Spinal cord (tissue), 10 donors: ENCODE data around the gene LPAR2. TPM values are rescaled to one million over a fixed set of nuclear protein-coding genes. Genes with fewer than 3 reads are reported as not detected.
A peak's percentile ranks its signal among the peaks of the same experiment; 100 is the strongest.
"Not testable (repeated sequence)": the region's sequence is repeated elsewhere in the genome, so short reads cannot be mapped to it uniquely, and the experiment has no call there.

Experiments
- DNase-seq, 6 donors: peaks; one replicate each; pipeline versions ENCODE4 v3.0.0 to v3.0.0-alpha.2; 2013 to 2015; ENCODE audit warnings: low spot score in 6 of 6, low read depth in 4 of 6
- H3K27ac ChIP-seq: one replicate; pipeline ENCODE4 v1.5.1; 2013; ENCODE audit warnings: low read depth, low read length, control low read depth
- H3K27me3 ChIP-seq: one replicate; pipeline ENCODE4 v1.6.1; 2013; ENCODE audit warnings: low read length; ENCODE audit not compliant: control insufficient read depth, insufficient read depth
- H3K36me3 ChIP-seq: one replicate; pipeline ENCODE4 v1.6.1; 2013; ENCODE audit warnings: low read length; ENCODE audit not compliant: control insufficient read depth, insufficient read depth
- H3K4me1 ChIP-seq: one replicate; pipeline ENCODE4 v1.6.1; 2013; ENCODE audit warnings: low read length; ENCODE audit not compliant: control insufficient read depth, insufficient read depth
- H3K4me3 ChIP-seq: one replicate; pipeline ENCODE4 v1.5.1; 2013; ENCODE audit warnings: low read depth, low read length, control low read depth
- H3K9me3 ChIP-seq: one replicate; pipeline ENCODE4 v1.6.1; 2013; ENCODE audit warnings: low read length; ENCODE audit not compliant: control insufficient read depth, insufficient read depth
- WGBS: methylation state at CpG from one replicate; pipeline ENCODE4 v1.1.5; 2013; ENCODE audit warnings: missing lambda C conversion rate; ENCODE audit not compliant: insufficient coverage; 5-methylcytosine and 5-hydroxymethylcytosine counted together
- polyA plus RNA-seq, 2 donors: library from polyadenylated mRNA; unstranded; fragments of 120-200 nt; gene quantifications; one replicate each; pipeline ENCODE4 v1.2.1, GENCODE V29; 2013; ENCODE audit not compliant: insufficient read length in 2 of 2
- total RNA-seq, 2 donors: library from RNA; depleted of rRNA in 1 of 2; stranded (reverse); fragments of 120-200 nt in 1 of 2; fragments of >200 nt in 1 of 2; gene quantifications; one replicate each; pipeline versions ENCODE4 v1.2.3 to v1.2.4, GENCODE V29; 2013 to 2014
- donor health status: healthy.

The LPAR2 gene
- total and polyA plus RNA-seq, 4 donors: 5.3 to 80.0 (median 43.5) TPM

- WGBS: 43% methylated on average over 6 of the region's 7 CpGs
- Histone ChIP-seq H3K27ac (no peak overlapping the region), H3K27me3 (no peaks in the 10 kb centered on the region), H3K4me1 (peaks cover 18% of the 10 kb centered on the region), H3K9me3 (no peaks in the 10 kb centered on the region), H3K36me3 (peaks cover 21% of the 10 kb centered on the region), H3K4me3 (no peak overlapping the region)
- no peak for DNase-seq
These were observed 8.2 kb downstream of the LPAR2 start for GRCh38 chr19:19619849-19620210.

- Histone ChIP-seq H3K36me3 (peaks cover 16% of the 10 kb centered on the region), H3K4me1 (peaks cover 18% of the 10 kb centered on the region), H3K4me3 (peak overlapping the region; percentile 22), H3K9me3 (no peaks in the 10 kb centered on the region), H3K27me3 (no peaks in the 10 kb centered on the region), H3K27ac (no peak overlapping the region)
- WGBS: 54% methylated on average over 18 of the region's 21 CpGs
- peak in 1 of 6 donors; percentile 15 for DNase-seq
These were observed 8.7 kb downstream of the LPAR2 start for GRCh38 chr19:19619181-19619848.

- peak; percentile 89 to 99 (median 94) for DNase-seq
- Histone ChIP-seq H3K4me1 (peaks cover 18% of the 10 kb centered on the region), H3K36me3 (peaks cover 7% of the 10 kb centered on the region), H3K9me3 (no peaks in the 10 kb centered on the region), H3K4me3 (peak within 1 kb of the TSS; percentile 66), H3K27me3 (no peaks in the 10 kb centered on the region), H3K27ac (no peak within 1 kb of the TSS)
- WGBS: under 1% methylated on average over 80 of the region's 80 CpGs
These were observed 9.6 kb downstream of the LPAR2 start, which contains the start of gene PBX4 for GRCh38 chr19:19618219-19619051. PBX4 (minus strand) TSS chr19:19618687; CDS start chr19:19618629, 58 bp downstream.

GRCh38 chr19:19615086-19615485 lies 12.9 kb downstream of the LPAR2 start:
- Histone ChIP-seq H3K9me3 (no peaks in the 10 kb centered on the region), H3K27ac (no peak overlapping the region), H3K36me3 (no peaks in the 10 kb centered on the region), H3K4me3 (no peak overlapping the region), H3K27me3 (no peaks in the 10 kb centered on the region), H3K4me1 (peaks cover 18% of the 10 kb centered on the region)
- 100% methylated on average over 1 of the region's 3 CpGs for WGBS
- DNase-seq: peak in 1 of 6 donors; percentile 0

GRCh38 chr19:19613506-19613905 lies 14.5 kb downstream of the LPAR2 start:
- Histone ChIP-seq H3K27ac (no peak overlapping the region), H3K27me3 (no peaks in the 10 kb centered on the region), H3K9me3 (no peaks in the 10 kb centered on the region), H3K4me3 (no peak overlapping the region), H3K36me3 (peaks cover 5% of the 10 kb centered on the region), H3K4me1 (peaks cover 8% of the 10 kb centered on the region)
- 82% methylated on average over 4 of the region's 4 CpGs for WGBS
- DNase-seq: peak in 1 of 6 donors; percentile 2

- peak in 1 of 6 donors; percentile 34 for DNase-seq
- H3K4me3 ChIP-seq: no peak overlapping the region
- H3K36me3 ChIP-seq: peaks cover 11% of the 10 kb centered on the region
- 89% methylated on average over 6 of the region's 10 CpGs for WGBS
- no peaks in the 10 kb centered on the region for H3K27me3 ChIP-seq
- H3K27ac ChIP-seq: no peak overlapping the region
- H3K4me1 ChIP-seq: no peaks in the 10 kb centered on the region
- H3K9me3 ChIP-seq: no peaks in the 10 kb centered on the region
These were observed 17.4 kb downstream of the LPAR2 start for GRCh38 chr19:19610376-19611202.

GRCh38 chr19:19606686-19607085 lies 21.3 kb downstream of the LPAR2 start:
- 96% methylated on average over 6 of the region's 8 CpGs for WGBS
- H3K27ac ChIP-seq, DNase-seq: not testable (repeated sequence)

GRCh38 chr19:19606021-19606420 lies 22.0 kb downstream of the LPAR2 start:
- no CpG with 5 or more reads among the region's 1 CpG for WGBS
- Histone ChIP-seq H3K36me3 (peaks cover 11% of the 10 kb centered on the region), H3K27ac (no peak overlapping the region), H3K4me3 (no peak overlapping the region), H3K9me3 (no peaks in the 10 kb centered on the region), H3K4me1 (no peaks in the 10 kb centered on the region), H3K27me3 (no peaks in the 10 kb centered on the region)
- DNase-seq: no peak

More at GRCh38 chr19:19606686-19607085, 21.3 kb downstream of the LPAR2 start:
- H3K36me3 ChIP-seq: peaks cover 11% of the 10 kb centered on the region
- H3K27me3 ChIP-seq, H3K4me3 ChIP-seq, H3K9me3 ChIP-seq, H3K4me1 ChIP-seq: not testable (repeated sequence)

GRCh38 chr19:19602713-19603324 lies 25.2 kb downstream of the LPAR2 start:
- no peak for DNase-seq
- no peaks in the 10 kb centered on the region for H3K4me1 ChIP-seq
- H3K27me3 ChIP-seq: no peaks in the 10 kb centered on the region
- H3K36me3 ChIP-seq: peaks cover 14% of the 10 kb centered on the region
- no peaks in the 10 kb centered on the region for H3K9me3 ChIP-seq
- H3K4me3 ChIP-seq: no peak overlapping the region
- WGBS: 21% methylated on average over 2 of the region's 3 CpGs
- H3K27ac ChIP-seq: no peak overlapping the region
